Measurements from ENCODE around the gene USO1.
"Not testable (repeated sequence)": the region's sequence is repeated elsewhere in the genome, so short reads cannot be mapped to it uniquely, and the experiment has no call there.

The USO1 gene

DNA sequence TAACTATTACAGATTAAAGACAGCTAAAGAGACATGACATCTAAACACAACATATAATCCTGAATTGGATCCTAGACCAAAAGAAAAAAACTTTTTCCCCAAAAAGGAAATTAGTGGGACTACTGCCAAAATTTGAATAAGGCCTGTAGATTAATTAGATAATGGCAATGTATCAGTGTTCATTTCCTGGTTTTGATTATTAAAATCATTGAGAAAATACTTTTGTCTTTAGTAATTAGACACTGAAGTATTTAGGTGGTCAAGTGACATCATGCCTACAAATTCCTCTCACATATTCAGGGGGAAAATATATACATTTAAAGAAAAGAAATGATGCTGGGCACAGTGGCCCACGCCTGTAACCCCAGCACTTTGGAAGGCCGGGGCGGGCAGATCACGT lies 10.4 kb upstream of the USO1 start:
- no peak for DNase-seq

DNA sequence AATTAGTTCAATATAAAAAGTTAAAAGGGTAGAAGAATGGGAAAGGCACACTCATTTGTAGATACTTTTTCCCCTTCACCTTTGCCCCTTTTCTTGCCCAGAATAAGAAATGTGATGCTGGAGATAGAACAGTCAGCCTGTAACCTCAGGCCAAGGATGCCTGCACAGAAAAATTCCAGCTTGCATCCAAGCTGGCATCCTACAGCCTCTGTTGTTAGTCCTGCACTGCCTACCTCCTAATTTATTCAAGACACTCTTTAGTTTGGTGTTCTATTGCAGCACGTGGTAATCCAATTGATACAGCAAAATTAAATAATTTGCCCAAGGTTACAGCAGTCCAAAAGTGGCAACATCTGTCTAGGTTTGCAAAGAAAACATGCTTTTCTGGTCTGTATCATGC lies 9.7 kb upstream of the USO1 start:
- no peak for DNase-seq

DNA sequence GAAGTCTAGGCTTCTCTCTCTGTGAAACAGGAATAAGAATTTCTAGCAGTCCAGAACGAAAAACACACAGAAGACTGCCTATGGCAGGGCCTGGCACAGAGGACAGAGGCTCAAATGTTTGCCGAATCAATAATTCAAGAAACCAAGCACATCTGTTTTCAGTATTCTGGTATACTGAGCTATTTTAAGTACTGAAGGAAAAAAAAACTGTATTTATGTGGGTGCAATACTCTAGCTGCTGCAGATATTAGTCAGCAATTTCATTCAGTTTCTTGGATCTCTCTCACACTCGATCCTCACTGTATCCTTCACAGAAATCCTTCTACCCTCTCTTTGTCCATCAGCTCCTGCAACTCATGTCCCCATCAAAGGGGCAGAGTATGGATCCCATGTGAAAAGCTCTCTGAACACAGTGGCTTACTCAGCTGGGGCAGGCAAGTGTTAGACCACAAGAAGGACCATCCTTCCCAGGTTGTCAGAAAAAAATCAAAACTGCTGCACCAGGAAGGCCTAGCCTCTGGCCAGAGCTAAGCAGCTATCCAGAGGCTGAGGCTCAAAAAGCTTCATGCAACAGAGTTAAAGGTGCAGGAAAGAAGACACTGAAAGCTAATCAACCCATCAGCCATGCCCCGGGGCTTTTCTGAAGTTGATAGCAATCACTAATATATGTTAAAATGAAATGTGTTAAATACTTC lies 9.1 kb upstream of the USO1 start:
- no peak for DNase-seq

DNA sequence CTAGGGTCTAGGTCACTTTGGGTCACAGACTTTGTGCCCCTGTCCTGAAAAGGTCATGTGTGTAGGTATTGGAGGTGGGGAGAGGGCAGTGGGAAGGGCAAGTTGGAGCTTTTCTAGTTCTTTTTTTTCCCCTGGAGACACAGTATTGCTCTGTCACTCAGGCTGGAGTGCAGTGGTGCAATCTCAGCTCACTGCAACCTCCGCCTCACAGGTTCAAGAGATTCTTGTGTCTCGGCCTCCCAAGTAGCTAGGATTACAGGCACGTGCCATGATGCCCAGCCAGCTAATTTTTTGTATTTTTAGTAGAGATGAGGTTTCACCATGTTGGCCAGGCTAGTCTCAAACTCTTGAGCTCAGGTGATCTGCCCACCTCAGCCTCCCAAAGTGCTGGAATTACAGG lies 8.3 kb upstream of the USO1 start:
- not testable (repeated sequence) for DNase-seq

DNA sequence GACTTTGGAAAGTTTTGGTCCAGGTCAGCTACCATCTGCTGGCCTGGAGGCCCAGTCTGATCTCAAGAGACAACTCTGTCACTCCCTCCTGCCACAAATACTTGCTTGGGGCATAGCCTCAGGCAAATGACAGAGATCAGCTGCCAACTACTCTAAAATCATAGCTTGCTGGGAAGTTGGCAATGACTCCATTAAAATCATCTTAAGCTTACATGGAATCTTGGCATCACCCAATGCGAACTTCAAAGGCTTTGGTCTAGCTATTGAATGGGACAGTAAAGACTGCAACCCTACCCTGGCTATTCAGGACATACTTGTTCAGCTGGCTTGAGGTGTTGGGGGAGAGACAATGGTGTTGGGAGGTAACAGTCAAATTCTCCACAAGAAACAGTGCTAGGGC lies 7.0 kb upstream of the USO1 start:
- DNase-seq, result no peak

DNA sequence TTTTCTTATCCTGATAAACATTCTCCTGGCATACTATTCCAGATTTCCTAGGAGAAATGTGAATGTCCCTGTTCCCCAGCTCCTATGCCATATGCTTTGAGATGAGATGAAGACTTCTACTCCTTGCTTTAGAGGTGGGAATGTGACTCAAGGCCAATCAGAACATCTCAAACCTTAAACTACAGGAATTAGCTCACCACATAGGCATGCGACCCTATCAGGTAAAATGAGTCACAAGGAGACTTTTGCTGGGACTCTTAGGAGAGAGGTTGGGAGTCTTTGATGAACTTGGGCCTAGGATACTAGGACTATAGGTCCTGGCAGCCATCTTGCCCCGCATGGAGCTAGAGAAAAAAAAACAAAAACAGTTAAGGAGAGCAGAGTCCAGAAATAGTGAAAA lies 5.8 kb upstream of the USO1 start:
- no peak for DNase-seq

DNA sequence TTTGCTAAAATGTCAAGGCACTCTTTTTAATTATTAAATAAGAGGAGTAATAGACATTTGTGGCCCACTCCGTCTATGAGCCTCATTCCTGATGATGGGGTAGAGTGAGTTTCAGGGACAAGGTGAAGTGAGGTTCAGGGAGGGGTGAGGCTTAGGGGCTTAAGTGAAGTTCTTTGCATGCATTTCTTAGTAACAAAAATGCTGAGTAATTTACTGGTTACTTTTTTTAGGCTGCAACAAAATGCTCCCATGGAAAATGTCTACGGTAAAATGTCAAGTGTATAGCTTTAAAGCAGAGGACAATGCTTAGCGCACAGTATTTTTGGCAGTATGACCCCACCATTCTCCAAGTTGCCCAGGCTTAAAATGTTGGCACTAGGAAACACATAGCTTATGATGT lies 2.0 kb upstream of the USO1 start:
- no peak for DNase-seq

DNA sequence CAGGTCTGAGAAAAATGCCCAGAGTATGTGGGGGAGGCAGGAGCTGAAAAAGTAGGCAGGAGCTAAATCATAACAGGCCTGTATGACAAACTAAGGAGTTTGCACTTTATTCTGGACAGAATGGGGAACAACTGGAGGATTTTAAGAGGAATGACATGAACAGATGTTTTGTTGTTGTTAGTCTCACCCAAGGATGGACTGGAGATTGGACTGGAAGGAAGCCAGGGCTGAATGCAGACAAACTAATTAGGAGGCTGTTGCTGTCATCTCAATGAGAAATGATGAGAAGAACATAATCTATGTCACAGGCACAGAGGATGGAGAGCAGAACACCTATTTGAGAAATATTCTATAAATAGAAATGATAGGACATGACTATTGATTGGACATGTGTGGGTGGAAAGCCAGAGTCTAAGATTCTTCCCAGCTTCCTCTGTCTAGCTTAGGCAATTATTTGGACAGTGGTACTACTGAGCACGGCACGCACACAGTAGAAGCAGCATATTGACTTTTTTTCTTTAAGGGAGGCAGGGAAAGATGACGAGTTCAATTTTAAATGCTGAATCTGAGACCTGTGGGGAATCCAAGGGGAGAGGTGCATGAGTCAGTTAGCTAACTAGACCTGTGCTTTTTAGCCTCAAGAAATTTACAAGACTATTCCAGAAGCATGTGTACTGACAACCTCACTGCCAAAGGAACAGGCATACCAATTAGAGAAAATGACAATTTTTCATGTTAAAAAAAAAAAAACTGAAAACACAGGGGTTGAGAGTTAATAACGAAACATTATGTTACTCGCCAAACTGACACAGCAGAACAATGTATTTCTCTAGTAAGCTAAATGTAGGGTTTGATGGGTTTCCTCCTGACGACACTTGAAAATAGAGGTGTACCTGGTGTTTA lies 963 bp upstream of the USO1 start:
- no peak for DNase-seq

DNA sequence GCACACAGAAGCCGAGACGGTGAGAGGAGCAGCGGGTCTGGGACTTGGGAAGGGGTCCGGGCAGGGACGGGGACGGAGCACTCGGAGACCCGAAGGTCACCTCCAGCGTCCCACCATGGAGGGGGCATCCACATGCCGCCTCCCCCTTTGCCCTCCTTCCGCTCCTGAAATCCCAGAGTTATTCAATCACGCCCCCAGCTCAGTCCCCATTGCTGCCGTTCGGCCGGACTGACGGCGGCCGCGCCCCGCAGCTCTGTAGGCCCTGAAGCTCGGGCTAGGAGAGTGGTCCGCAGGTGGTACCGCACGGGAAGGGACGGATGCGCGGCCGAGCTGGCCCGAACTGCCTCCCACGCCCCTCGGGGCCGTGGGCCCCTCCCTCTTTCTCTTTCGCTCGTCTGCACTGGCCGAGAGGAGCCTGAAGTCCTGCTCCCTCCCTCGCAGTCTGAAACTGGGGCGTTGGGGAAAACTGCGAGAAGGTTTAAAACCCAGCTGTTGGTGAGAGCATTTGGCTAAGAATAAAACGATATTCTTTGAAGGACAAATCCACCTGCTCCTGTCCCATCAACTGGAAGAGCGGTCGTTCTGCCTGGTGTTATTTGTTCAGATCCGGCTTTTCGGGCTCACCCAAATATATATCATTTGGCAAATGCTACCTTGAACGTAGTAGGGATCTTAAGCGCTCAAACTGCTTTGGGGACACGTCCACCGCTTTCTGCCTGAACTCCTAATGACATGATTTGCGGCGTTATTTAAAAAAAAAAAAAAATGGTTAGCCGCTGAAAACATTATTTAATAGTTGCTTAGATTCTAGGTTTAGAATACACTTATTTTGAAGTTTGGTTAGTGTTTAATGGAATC lies 719 bp downstream of the USO1 start:
- peak; percentile 32 for DNase-seq

DNA sequence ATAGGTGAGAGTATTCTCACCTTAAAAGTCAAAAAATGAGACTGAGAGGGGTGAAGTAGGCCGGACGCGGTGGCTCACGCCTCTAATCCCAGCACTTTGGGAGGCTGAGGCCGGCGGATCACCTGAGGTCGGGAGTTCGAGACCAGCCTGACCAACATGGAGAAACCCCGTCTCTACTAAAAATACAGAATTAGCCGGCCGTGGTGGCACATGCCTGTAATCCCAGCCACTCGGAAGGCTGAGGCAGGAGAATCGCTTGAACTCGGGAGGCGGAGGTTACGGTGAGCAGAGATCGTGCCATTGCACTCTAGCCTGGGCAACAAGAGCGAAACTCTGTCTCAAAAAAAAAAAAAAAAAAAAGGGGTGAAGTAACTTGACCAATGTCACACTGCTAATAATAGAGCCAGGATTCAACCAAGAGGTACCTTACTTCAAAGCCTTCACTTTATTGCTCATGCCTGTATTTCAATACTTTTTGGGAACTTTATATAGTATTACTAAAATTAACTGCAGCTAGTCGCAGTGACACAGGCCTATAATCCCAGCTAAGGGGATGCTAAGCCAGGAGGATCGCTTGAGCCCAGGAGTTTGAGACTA lies 1.7 kb downstream of the USO1 start:
- not testable (repeated sequence) for DNase-seq

DNA sequence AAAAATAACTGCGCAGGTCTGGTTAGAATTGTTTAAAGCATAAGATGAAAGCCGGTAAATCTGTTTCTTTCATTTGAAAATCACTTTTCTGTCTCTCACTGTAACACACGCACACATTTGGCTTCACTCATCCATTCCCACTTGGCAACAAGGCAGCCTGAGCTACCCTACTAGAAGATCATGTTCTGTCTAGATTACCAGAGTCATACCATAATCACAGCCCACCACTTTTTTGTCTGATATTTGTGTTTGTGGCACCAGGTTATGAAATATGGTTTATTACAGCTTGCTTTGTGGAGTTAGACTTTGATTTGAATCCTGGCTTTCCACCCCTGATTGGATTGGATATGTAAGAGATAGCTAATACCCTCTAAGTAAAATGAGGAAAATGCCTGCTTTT lies 2.2 kb downstream of the USO1 start:
- no peak for DNase-seq

DNA sequence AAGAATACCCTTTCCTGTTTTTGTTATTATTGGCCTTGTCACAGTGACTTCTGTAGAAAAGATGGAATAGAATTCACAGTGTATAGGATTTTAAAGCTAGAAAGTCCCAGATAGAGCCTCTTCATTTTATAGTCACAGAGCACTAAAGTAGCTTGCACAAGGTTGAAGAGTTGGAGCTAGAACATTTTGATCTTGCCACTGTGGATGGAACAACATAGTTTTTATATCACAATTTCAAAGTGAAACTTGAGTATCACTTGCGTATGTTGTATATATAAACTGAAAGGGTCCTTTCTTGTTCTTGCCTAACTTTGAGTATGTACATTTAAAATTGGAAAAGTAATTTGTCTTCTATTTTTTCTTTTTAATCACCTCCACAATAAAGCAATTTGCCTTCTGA lies 2.7 kb downstream of the USO1 start:
- DNase-seq, result no peak

DNA sequence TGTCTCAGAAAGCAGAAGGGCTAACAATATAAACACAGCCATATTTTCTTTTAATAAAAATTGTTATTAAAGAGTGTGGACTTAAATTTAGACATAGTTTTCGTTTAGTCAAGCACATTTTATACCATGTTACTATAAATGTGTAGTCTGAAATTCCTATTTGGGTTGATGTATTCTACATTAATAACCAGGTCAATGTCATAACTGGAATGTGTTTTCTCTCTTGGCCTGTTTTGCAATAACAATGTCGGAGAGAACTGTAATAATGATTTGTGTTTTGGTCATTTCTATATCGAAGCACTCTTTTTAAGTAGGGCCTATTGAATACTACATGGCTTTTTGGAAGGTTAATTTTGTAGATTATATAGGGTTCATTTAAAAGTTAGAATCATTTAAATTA lies 5.5 kb downstream of the USO1 start:
- no peak for DNase-seq

DNA sequence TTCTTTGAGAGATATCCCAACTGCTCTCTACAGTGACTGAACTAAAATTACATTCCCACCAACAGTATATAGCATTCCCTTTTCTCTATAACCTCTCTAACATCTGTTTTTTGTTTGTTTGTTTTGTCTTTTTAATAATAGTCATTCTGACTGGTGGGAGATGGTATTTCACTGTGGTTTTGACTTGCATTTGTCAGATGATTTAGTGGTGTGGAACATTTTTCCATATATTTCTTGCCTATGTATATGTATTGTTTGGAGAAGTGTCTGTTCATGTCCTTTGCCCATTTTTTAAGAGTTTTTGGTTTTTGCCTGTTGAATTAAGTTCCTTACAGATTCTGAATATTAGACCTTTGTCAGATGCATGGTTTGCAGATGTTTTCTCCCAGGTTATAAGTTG lies 9.0 kb downstream of the USO1 start:
- DNase-seq, result no peak

DNA sequence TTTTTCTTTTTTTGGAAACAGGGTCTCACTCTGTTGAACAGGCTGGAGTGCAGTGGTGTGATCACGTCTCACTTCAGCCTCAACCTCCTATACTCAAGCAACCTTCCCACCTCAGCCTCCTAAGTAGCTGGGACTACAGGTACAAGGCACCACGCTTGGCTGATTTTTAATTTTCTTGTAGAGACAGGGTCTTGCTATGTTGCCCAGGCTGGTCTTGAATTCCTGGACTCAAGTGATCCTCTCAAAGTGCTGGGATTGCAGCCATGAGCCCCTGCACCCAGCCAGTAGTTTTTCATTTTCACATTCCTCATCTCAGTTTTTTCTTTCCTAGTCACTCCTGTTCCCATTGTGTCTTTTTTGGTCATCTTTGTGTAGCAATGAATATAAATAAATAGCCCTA lies 11.1 kb downstream of the USO1 start:
- DNase-seq, result no peak

DNA sequence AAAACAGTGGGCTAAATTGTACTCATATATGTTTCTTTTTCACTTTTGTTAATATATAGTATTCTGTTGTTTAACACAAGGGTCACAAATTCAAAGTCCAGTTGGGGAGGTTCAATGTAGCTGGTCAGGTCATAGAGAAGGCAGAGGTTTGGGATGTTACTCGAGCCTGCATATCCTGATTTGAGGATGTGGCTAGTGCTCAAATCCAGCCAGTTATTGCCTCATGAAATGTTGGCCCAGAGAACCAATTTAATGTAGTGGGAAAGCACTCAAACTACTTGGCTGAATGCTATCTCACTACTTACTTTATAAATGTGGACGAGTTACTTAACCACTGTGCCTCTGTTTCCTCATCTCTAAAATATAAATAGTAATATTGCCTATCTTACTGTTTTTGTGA lies 12.5 kb downstream of the USO1 start:
- no peak for DNase-seq

DNA sequence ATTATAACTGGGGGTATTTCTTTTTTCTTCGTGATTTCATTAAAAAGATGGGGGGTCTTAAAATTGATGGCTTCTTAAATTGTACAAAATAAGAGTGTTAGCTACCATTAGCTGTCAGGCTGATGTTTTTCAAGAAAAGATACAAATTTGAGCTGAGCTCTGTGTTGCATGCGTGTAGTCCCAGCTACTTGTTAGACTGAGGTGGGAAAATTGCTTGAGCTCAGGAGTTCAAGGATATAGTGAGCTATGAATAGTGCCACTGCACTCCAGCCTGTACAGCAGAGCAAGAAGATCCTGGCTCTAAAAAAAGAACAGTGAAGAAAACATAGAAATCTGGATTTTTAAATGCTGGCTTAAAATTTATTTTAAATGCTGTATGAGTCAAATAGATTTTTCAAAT lies 13.0 kb downstream of the USO1 start:
- no peak for DNase-seq

DNA sequence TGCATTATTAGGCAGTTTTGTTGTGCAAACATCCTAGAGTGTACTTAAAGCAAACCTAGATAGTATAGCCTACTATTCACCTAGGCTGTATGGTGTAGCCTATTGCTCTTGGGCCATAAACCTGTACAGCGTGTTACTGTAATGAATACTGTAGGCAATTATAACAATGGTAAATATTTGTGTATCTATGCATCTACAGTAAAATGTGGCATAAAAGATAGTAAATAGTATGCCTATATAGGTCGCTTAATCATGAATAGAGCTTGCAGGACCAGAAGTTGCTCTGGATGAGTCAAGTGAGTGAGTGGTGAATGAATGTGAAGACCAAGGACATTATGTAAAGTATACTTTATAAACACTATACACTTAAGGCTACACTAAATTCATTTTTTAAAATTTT lies 16.6 kb downstream of the USO1 start:
- DNase-seq, result no peak

DNA sequence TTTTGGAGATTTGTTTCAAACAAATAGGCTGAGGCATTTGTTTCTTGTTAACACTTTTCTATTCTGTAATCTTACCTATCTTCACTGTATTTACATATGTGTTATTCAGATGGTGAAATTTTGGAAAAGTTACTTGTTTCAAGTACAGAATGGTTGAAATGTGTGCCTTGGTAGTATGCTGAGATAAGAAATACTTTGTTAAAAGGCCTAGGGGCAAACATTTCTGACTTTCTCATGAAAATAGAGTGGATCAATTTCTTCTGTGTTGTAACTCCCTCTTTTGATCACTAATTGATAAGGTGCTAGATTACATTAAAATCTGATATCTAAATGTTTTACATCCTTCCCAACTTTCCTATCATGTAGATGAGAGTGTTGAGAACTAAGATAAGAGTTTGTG lies 18.1 kb downstream of the USO1 start:
- no peak for DNase-seq

DNA sequence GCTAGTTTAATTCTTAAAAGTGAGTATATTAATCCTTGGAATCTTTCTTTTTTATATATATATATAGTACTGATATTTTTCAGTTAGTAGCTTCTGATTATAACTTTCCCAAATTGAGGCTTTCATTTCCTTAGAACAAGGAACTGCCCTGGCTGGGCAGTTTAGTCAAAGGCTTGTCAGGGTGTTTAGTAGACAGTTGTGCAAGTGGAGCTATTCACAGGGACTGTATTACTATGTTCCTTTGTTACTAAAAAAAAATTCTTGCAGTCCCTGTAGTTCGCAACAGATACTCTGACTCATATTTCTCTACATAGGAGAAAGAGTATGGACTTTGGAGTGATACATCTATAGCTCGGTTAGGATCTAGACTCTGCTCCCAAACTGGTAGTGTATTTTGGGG lies 20.8 kb downstream of the USO1 start:
- no peak for DNase-seq

DNA sequence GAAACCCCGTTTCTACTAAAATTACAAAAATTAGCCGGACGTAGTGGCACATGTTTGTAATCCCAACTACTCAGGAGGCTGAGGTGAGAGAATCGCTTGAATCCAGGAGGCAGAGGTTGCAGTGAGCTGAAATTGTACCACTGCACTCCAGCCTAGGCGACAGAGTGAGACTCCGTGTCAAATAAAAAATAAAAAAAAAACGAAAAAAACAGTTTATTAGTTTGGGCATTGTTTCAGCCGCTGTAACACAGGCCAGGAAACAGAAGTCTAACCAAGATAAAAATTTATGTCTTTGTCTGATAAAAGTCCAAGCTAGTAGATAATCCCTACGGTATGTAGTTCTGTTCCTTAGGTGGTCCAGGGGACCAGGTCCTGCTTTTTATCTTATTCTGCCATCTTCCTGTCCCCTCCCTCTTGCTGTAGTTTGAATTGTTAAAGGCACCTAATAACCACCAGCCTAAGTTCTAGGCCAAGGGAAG lies 21.4 kb downstream of the USO1 start:
- no peak for DNase-seq

DNA sequence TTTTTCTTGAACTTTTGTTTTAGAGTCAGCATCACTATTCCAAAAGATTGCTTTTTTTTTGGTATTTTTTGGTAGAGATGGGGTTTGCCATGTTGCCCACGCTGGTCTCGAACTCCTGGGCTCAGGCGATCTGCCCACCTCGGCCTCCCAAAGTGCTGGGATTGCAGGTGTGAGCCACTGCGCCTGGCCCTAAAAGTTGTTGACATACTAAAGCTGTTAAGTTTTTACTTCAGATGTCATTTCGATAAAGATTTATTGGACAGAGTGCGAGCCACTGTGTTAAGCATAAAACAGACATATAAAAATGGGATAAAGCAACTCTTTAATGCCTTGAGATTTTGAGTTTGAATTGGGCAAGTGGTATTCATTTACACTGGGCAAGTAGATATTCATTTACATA lies 28.3 kb downstream of the USO1 start:
- DNase-seq, result no peak

DNA sequence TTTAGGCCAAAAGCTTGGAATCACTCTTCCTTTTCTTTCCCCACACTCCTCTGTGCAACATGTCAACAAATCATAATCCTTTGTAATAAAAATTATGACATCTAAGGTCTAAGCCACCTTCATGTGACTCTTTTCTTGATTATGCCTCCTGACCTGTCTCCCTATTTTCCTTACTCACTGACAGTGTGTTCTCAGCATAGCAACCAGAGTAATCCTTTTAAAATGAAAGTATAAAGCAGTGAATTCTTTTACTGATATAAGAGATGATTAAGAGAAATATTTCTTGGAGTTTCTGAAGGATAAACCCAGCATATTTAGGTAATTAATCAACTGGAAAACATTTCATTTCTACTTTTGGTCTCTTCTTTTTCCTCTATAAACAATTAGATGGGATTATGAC lies 44.7 kb downstream of the USO1 start:
- DNase-seq, result no peak
